HG02938 (cell line): Measurements from ENCODE around the gene TMEM147.
"Not testable (repeated sequence)": the region's sequence is repeated elsewhere in the genome, so short reads cannot be mapped to it uniquely, and the experiment has no call there.

Source experiments
- ATAC-seq: cut with Tn5 transposase; IDR thresholded peaks from one replicate; pipeline ENCODE4 v1.9.1; 2021; ENCODE audit warnings: mild to moderate bottlenecking, moderate library complexity; ENCODE audit not compliant: unreplicated experiment

The TMEM147 gene

GRCh38 chr19:35561436-35561835 is 16.0 kb downstream of the TMEM147 start:
- ATAC-seq, result no peak

DNA sequence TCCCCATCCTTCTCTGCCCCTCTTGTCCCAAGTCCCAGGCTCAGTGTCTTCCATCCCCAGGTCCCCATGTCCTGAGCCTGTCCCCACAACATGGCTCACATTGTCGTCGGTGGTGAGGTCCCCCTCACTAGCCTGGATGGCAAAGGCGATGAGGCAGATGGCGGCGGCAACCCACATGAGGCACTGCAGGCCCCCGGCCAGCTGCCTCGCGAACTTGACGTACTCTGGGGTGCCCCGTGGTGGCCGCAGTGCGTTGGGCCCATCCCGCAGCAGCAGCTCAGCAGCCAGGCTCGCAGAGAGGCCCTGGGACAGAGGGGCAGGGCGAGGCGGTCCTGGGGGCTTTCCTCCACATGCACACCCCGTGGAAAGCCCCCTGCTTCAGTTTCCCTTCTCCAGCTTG is 16.9 kb downstream of the TMEM147 start:
- no peak for ATAC-seq

DNA sequence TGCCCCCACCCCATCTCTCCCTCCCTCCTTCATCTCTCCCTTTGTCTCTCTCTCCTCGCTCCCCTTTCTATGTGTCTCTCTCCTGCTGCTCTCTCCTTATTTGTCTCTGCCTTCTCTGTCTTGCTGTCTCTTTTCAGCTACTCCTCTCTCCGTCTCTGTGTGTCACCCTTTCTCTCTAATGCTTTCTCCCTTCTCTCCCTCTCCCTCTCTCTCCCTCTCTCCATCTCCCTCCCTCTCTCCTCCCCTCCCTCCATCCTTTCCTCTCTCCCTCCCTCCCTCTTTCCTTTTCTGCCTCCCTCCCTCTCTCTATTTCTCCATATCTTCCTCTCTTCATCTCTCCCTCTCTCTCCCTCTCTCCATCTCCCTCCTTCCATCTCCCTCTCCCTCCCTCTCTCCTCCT is 17.4 kb downstream of the TMEM147 start:
- ATAC-seq, result no peak

DNA sequence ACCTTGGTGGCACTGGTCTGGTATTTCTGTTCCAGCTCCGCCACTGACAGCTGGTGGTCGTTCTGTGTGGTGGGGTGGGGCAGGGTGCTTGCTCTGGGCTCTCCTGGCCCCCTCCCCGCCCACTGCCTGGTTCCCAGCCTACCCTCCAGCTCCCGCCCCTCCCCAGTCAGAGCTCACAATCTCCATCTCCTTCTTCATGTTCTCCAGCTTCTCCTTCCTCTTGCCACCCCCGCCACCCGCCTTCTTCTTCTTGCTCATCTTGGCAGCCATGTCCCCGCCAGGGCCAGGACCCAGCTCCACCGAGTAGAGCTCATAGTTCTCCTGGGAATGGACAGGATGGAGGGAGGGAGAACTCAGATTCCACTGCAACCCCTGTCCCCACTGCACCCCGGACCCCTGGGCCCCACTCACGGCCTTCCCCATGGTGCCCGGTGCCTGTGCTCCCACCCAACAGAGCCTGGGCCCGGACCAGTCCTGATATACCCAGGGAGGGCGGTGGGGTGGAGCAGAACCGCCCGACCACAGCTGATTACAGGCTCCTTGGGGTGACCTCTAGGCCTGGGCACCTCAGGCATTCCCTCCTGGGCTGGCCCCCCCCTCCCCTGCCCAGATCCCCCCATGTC is 17.9 kb downstream of the TMEM147 start, which contains the start of gene ATP4A:
Gene ATP4A, minus strand, starts transcription at position 452 of the 623 bp plus-strand sequence. Its CDS starts 29 bp downstream, at position 423.
- ATAC-seq, result no peak

GRCh38 chr19:35565016-35565856 is 19.8 kb downstream of the TMEM147 start:
- no peak for ATAC-seq

- no peak for ATAC-seq
Measured at GRCh38 chr19:35566738-35567137, 21.3 kb downstream of the TMEM147 start.

DNA sequence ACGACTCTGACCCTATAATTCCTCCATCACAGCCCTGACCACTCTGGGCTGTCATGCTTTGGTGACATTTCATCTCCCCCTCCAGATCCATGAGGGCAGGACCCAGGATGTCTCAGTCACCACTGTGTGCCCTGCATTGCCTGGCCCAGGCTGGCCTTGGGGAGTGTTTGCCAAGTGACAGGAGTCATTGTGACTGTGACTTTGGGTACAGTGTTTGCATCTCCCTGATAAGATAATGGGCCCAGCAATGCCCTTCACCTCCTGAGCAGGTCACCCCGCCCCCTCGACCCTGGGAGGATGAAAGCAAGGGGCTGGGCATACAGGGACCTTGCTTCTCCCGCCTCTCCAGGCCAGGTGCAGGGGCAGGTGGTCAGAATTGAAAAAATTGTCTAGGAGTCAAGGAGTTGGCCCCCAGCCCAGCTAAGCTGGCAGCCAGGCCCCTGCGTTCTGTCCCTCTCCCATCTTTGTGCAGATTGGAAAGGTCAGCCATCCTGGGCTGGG is 23.9 kb downstream of the TMEM147 start:
- no peak for ATAC-seq

DNA sequence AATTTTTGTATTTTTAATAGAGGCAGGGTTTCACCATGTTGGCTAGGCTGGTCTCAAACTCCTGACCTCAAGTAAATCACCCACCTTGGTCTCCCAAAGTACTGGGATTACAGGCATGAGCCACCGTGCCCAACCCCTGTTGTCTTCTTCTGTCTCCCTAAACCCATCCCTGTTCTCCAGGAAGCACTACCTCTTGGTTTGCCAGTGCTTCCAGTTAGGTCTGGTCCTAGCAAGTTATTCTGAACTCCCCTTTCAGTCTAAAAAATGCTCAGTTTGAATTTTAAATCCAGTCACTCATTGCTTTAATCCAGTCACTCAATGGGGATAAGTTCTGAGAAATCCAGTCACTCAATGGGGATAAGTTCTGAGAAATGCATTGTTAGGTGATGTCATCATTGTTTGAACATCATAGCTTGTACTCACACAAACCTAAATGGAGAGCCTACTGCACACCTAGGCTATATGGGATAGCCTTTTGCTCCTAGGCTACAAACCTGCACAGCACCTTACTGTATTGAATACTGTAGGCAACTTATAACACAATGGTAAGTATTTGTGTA is 26.1 kb downstream of the TMEM147 start:
- no peak for ATAC-seq

- ATAC-seq, result no peak
Measured at GRCh38 chr19:35577918-35578317, 32.5 kb downstream of the TMEM147 start.

GRCh38 chr19:35578707-35579106 is 33.3 kb downstream of the TMEM147 start:
- ATAC-seq, result no peak

GRCh38 chr19:35582760-35583159 is 37.3 kb downstream of the TMEM147 start:
- ATAC-seq, result no peak

GRCh38 chr19:35585848-35586247 is 40.4 kb downstream of the TMEM147 start, which contains the start of gene PMIS2:
TSS of gene PMIS2 (plus strand) at chr19:35586173. CDS start at chr19:35586260, 87 bp downstream.
- ATAC-seq, result no peak

DNA sequence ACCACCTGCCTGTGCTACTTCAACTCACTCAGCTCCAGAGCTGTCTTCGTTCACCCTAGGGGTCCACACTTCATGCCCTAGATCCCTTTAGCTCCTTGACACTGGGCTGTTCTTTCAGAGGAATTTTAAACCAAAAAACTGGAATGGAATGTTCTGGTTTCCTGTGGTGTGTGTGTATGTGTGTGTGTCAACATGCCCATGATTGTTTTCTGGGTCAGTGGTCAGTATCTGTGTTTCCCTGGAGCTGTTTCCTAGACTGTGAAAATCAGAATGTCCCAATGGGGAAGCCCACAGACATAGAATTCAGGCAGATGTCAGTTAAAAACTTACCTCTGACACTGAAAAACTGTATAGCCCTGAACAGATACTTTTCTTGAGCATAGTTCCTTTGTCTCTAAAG is 41.9 kb downstream of the TMEM147 start:
- no peak for ATAC-seq

GRCh38 chr19:35590875-35591274 is 45.4 kb downstream of the TMEM147 start:
- no peak for ATAC-seq

- no peak for ATAC-seq
Measured at GRCh38 chr19:35592226-35592625, 46.8 kb downstream of the TMEM147 start.

GRCh38 chr19:35595026-35595425 is 49.6 kb downstream of the TMEM147 start:
- ATAC-seq, result not testable (repeated sequence)

DNA sequence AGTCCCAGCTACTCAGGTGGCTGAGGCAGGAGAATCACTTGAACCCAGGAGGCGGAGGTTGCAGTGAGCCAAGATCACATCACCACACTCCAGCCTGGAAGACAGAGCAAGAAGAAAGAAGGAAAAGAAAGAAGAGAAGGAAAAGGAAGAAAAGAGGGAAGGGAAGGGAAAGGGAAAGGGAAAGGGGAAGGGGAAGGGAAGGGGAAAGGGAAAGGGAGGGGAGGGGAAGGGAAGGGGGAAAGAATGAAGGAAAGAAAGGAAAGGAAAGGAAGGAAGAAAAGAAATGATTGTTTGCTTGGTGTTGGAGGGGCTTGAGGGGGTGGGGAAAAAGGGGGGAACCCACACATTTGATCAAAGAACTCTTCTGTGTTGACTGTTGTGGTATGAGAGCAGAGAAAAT is 50.5 kb downstream of the TMEM147 start:
- ATAC-seq, result no peak

DNA sequence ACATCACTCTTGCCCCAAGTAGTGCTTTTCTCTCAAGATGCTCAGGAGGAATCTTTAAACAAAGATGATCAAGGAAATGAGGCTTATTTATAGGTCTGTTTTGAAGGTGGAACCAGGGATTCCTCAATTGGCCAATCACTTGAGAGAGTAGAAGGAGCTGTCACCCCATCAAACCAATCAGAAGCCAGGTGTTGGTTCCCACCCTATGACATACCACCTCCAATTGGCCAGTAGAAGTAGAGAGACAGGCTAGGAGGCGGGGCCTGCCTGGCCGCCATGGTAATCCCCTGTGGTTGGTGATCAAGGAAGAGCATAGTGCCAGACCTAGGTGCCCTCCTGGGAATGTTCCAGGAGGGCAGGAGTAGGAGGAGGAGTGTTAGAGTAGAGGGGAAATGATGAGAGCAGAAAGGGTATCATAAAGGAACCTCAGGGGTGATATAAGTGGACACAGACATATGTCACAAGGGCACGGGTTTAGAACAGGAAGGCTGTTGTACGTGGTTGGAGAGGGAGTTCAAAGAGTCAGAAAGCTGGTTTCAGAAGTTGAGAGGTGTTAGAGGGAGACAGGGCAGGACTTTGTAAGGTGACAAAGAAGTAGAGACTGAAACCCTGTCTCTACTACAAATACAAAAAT is 51.1 kb downstream of the TMEM147 start:
- no peak for ATAC-seq
